Sigmoid colon (tissue), 7 donors: ENCODE measurements around the gene NAA15. TPM values are rescaled to one million over a fixed set of nuclear protein-coding genes. Genes with fewer than 3 reads are reported as not detected.
"Not testable (repeated sequence)": the region's sequence is repeated elsewhere in the genome, so short reads cannot be mapped to it uniquely, and the experiment has no call there.

Experiments
- DNase-seq: peaks from one replicate; pipeline ENCODE4 v3.0.0-alpha.2; 2019
- H3K27ac ChIP-seq, 4 donors: fragments of 200-600 bp; sonication (generic); one replicate each; pipeline ENCODE4 v1.5.1; 2016 to 2019; ENCODE audit warnings: mild to moderate bottlenecking in 1 of 4
- H3K27me3 ChIP-seq, 3 donors: fragments of 200-600 bp; sonication (generic); one replicate each; pipeline ENCODE4 v1.5.1; 2019; ENCODE audit warnings: mild to moderate bottlenecking in 1 of 3
- H3K36me3 ChIP-seq, 4 donors: fragments of 200-600 bp; sonication (generic); one replicate each; pipeline ENCODE4 v1.5.1; 2016 to 2019
- H3K4me1 ChIP-seq, 4 donors: fragments of 200-600 bp; sonication (generic); one replicate each; pipeline ENCODE4 v1.5.1; 2017 to 2019
- H3K4me3 ChIP-seq, 4 donors: fragments of 200-600 bp; sonication (generic); one replicate each; pipeline ENCODE4 v1.5.1; 2017 to 2019; ENCODE audit warnings: mild to moderate bottlenecking in 2 of 4, moderate library complexity in 1 of 4
- H3K9me3 ChIP-seq, 4 donors: fragments of 200-600 bp in 3 of 4; sonication (generic) in 3 of 4; one replicate each; pipeline versions ENCODE4 v1.5.1 to v1.6.1; 2013 to 2019
- CTCF ChIP-seq, 4 experiments: fragments of 450-650 bp in 3 of 4; fragments of 200-600 bp in 1 of 4; IDR thresholded peaks; one replicate each; pipeline ENCODE4 v1.5.1; 2016 to 2019; ENCODE audit warnings: antibody characterized with exemption in 4 of 4, mild to moderate bottlenecking in 3 of 4, moderate library complexity in 2 of 4
- EP300 ChIP-seq, 4 donors: sonication (generic); formaldehyde crosslinking; IDR thresholded peaks; one replicate each; pipeline ENCODE4 v1.6.1; 2017; ENCODE audit warnings: antibody characterized with exemption in 4 of 4
- POLR2A ChIP-seq, 2 donors: fragments of 450-650 bp; IDR thresholded peaks; one replicate each; pipeline ENCODE4 v1.6.1; 2016; ENCODE audit warnings: antibody characterized with exemption in 2 of 2, mild to moderate bottlenecking in 2 of 2, moderate library complexity in 2 of 2
- POLR2AphosphoS5 ChIP-seq, 4 donors: sonication (generic); formaldehyde crosslinking; IDR thresholded peaks; one replicate each; pipeline ENCODE4 v1.6.1; 2017; ENCODE audit warnings: antibody characterized with exemption in 4 of 4
- WGBS, 2 donors: extraction: QIAGEN DNeasy Blood & Tissue Kit; methylation state at CpG; one replicate each; pipeline ENCODE4 v1.1.7; 2013; 5-methylcytosine and 5-hydroxymethylcytosine counted together
- intact Hi-C: fragments of 100-400 bp; cut with DNase I; formaldehyde crosslinking; loops from one replicate; pipeline ENCODE4 v1.15.1; 2023
- polyA plus RNA-seq, 3 donors: library from polyadenylated mRNA; stranded (reverse); fragments of 200-250 nt; gene quantifications; one replicate each; pipeline ENCODE4 v1.2.3, GENCODE V29; 2013
- small RNA-seq, 3 donors: library from RNA; depleted of rRNA; stranded (forward); fragments of <200 nt; gene quantifications; one replicate each; pipeline ENCODE3, GENCODE V24; 2016
- total RNA-seq, 4 donors: library from RNA; depleted of rRNA; stranded (reverse); fragments of >200 nt; gene quantifications; one replicate each; pipeline ENCODE4 v1.1.0, GENCODE V29; 2016
- donor health status: healthy with polysubstance abuse.
- donor health status: Bipolar disorder and iron deficiency.
- donor health status: healthy.

NAA15 gene
- total and polyA plus RNA-seq, 7 donors = 5.4 to 40.3 (median 21.6) TPM

DNA sequence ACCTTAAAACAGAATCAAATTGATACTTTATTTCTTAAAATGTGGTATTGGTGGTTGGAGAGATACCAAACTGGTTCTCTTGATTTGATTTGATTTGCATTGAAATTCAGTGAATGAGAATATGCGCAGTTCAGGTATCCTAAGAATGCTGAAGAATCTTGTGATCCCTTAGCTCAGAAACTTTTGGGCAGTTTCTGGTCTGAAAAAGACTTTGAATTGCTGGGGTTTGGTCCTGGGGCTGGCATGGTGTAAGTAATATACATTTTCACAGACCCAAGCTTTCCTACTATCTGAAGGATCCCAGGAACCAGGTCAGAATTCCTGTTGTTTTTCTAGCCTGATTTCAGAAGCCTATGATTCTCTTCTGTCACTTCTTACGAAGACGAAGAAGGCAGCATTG is 159.3 kb downstream of the NAA15 start:
- Histone ChIP-seq H3K4me1 (peaks cover 0 to 30% (median 18%) of the 10 kb centered on the region in 4 donors), H3K27ac (no peak overlapping the region), H3K9me3 (no peaks in the 10 kb centered on the region), H3K36me3 (no peaks in the 10 kb centered on the region), H3K4me3 (no peak overlapping the region), H3K27me3 (no peaks in the 10 kb centered on the region)
- DNase-seq = no peak
- WGBS, 2 donors = 97% methylated on average over 3 of the region's 3 CpGs
- intact Hi-C loops = no loop called here
- TF ChIP-seq POLR2A (IDR thresholded peaks at IDR 0.05) = no peak
- no peak for TF ChIP-seq POLR2AphosphoS5 (IDR thresholded peaks at IDR 0.05)
- no peak for TF ChIP-seq CTCF (IDR thresholded peaks at IDR 0.05)
- TF ChIP-seq EP300 (IDR thresholded peaks at IDR 0.05) = no peak

DNA sequence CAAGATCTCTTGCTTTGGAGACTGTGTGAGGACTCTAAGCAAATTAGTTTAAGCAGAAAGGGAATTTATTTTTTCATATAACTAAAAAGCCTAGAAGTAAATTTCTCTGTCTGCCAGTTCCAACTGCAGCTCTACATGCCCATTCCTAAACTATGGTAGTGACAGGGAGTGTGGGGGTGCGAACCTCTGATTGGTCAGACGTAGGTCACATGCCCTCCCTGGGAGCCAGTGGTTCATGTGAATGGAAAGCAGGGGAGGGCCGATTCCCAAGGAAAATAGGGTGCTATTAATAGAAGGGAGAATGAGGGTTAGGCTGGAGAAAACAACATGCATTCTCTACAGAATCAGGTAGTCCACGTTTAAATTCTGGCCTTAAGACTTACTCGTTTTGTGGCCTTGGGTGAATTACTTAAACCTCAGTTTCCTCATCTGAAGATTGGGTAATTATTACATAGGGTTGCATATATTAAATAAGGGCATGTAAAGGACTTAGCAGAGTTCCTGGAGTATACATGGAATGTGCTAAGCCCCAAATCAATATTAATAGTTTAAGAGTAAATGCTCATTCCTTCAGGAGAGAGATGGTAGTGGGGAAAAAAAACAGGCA is 159.8 kb downstream of the NAA15 start:
- Histone ChIP-seq H3K9me3 (no peaks in the 10 kb centered on the region), H3K27ac (no peak overlapping the region), H3K27me3 (no peaks in the 10 kb centered on the region), H3K36me3 (no peaks in the 10 kb centered on the region), H3K4me1 (peaks cover 0 to 24% (median 14%) of the 10 kb centered on the region in 4 donors), H3K4me3 (no peak overlapping the region)
- intact Hi-C loops = no loop called here
- no peak for DNase-seq
- TF ChIP-seq CTCF (IDR thresholded peaks at IDR 0.05) (no peak), POLR2AphosphoS5 (IDR thresholded peaks at IDR 0.05) (no peak), POLR2A (IDR thresholded peaks at IDR 0.05) (no peak), EP300 (IDR thresholded peaks at IDR 0.05) (no peak)
- WGBS, 2 donors = 82 to 91% methylated on average over 5 of the region's 5 CpGs

DNA sequence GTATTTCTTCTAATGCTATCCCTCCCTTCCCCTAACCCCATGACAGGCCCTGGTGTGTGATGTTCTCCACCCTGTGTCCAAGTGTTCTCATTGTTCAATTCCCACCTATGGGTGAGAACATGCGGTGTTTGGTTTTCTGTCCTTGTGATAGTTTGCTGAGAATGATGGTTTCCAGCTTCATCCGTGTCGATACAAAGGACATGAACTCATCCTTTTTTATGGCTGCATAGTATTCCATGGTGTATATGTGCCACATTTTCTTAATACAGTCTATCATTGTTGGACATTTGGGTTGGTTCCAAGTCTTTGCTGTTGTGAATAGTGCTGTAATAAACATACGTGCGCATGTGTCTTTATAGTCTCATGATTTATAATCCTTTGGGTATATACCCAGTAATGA is 163.2 kb downstream of the NAA15 start:
- H3K4me3 ChIP-seq, DNase-seq, H3K36me3 ChIP-seq, H3K27me3 ChIP-seq, H3K27ac ChIP-seq, intact Hi-C loops, H3K9me3 ChIP-seq: not testable (repeated sequence)
- H3K4me1 ChIP-seq = peaks cover 0 to 12% (median 0%) of the 10 kb centered on the region in 4 donors
- WGBS, 2 donors = 92 to 94% methylated on average over 5 of the region's 5 CpGs

GRCh38 chr4:139465922-139466321 is 164.6 kb downstream of the NAA15 start:
- Histone ChIP-seq H3K27ac (no peak overlapping the region), H3K4me1 (peaks cover 0 to 15% (median 0%) of the 10 kb centered on the region in 4 donors), H3K36me3 (no peaks in the 10 kb centered on the region), H3K27me3 (no peaks in the 10 kb centered on the region), H3K4me3 (no peak overlapping the region), H3K9me3 (no peaks in the 10 kb centered on the region)
- intact Hi-C loops = no loop called here
- TF ChIP-seq POLR2A (IDR thresholded peaks at IDR 0.05) (no peak), POLR2AphosphoS5 (IDR thresholded peaks at IDR 0.05) (no peak), CTCF (IDR thresholded peaks at IDR 0.05) (no peak), EP300 (IDR thresholded peaks at IDR 0.05) (no peak)
- 71% methylated on average over 4 of the region's 4 CpGs for WGBS, 2 donors
- no peak for DNase-seq

DNA sequence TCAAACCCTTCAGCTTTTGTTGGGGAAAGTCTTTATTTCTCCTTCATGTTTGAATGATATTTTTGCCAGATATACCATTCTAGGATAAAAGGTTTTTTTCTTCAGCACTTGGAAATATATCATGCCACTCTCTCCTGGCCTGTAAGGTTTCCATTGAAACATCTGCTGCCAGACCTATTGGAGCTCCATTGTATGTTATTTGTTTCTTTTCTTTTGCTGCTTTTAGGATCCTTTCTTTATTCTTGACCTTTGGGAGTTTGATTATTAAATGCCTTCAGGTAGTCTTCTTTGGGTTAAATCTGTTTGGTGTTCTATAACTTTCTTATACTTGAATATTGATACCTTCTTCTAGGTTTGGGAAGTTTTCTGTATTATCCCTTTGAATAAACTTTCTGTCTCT is 167.5 kb downstream of the NAA15 start:
- H3K27ac ChIP-seq, H3K9me3 ChIP-seq, H3K4me3 ChIP-seq, H3K27me3 ChIP-seq, intact Hi-C loops, DNase-seq: not testable (repeated sequence)
- Histone ChIP-seq H3K4me1 (peaks cover 0 to 11% (median 0%) of the 10 kb centered on the region in 4 donors), H3K36me3 (peaks cover 0 to 12% (median 5%) of the 10 kb centered on the region in 4 donors)

GRCh38 chr4:139469216-139469615 is 167.9 kb downstream of the NAA15 start:
- Histone ChIP-seq H3K27me3 (no peaks in the 10 kb centered on the region), H3K27ac (no peak overlapping the region), H3K4me1 (peaks cover 0 to 9% (median 0%) of the 10 kb centered on the region in 4 donors), H3K9me3 (no peaks in the 10 kb centered on the region), H3K4me3 (no peak overlapping the region), H3K36me3 (peaks cover 0 to 16% (median 7%) of the 10 kb centered on the region in 4 donors)
- no peak for TF ChIP-seq EP300 (IDR thresholded peaks at IDR 0.05)
- no peak for TF ChIP-seq POLR2A (IDR thresholded peaks at IDR 0.05)
- TF ChIP-seq POLR2AphosphoS5 (IDR thresholded peaks at IDR 0.05) = no peak
- DNase-seq = no peak
- 93 to 94% methylated on average over 2 of the region's 2 CpGs for WGBS, 2 donors
- intact Hi-C loops = no loop called here

Small RNA genes within 50 kb of the gene (small RNA-seq; reads per million reads assigned to genes)
- 0 reads per million in 3 donors for gene RF01225
- gene RNU6-1074P = 0 reads per million in 3 donors
- gene RNU6-1214P = 0 reads per million in 3 donors

Other genes starting within 250 kb of the NAA15 start
- 10 to 100 TPM; 61.4 to 83.6 (median 79.0) TPM for gene ELF2, start 124.3 kb upstream of the NAA15 start, total RNA-seq
- gene ELF2, start 124.3 kb upstream of the NAA15 start, polyA plus RNA-seq = 10 to 100 TPM in 2 of 3 donors, 1 to 10 TPM in 1; 9.9 to 16.8 (median 15.6) TPM
- gene MGARP, start 21.3 kb upstream of the NAA15 start, total RNA-seq = 1 to 10 TPM in 3 of 4 donors, under 1 TPM in 1; 0.68 to 2.2 (median 1.3) TPM
- gene MGARP, start 21.3 kb upstream of the NAA15 start, polyA plus RNA-seq = under 1 TPM in 1 of 3 donors, not detected in 2; 0.16 TPM
- 10 to 100 TPM; 17.4 to 45.4 (median 31.4) TPM for gene NDUFC1, start 972 bp downstream of the NAA15 start, total RNA-seq
- gene NDUFC1, start 972 bp downstream of the NAA15 start, polyA plus RNA-seq = 100 to 1,000 TPM; 123 to 216 (median 210) TPM
- 10 to 100 TPM; 13.6 to 15.6 (median 14.6) TPM for gene RAB33B, start 152.6 kb downstream of the NAA15 start, total RNA-seq
- 1 to 10 TPM; 3.4 to 4.2 (median 3.6) TPM for gene RAB33B, start 152.6 kb downstream of the NAA15 start, polyA plus RNA-seq